Uterus (tissue), 4 donors: ENCODE results near the gene RGPD6. TPM values are rescaled to one million over a fixed set of nuclear protein-coding genes. Genes with fewer than 3 reads are reported as not detected.
"Not testable (repeated sequence)": the region's sequence is repeated elsewhere in the genome, so short reads cannot be mapped to it uniquely, and the experiment has no call there.

ENCODE experiments used
- DNase-seq, 2 donors: peaks; one replicate each; pipeline ENCODE4 v3.0.0-alpha.2; 2019 to 2020
- H3K27ac ChIP-seq, 2 donors: fragments of 200-600 bp; sonication (generic); 1 replicate in 1 of 2; 2 replicates in 1 of 2; pipeline ENCODE4 v1.5.1; 2016 to 2018
- H3K27me3 ChIP-seq, 2 donors: fragments of 200-600 bp; sonication (generic); one replicate each; pipeline ENCODE4 v1.5.1; 2018 to 2019; ENCODE audit warnings: control low read depth in 1 of 2
- H3K36me3 ChIP-seq, 2 donors: fragments of 200-600 bp; sonication (generic); one replicate each; pipeline ENCODE4 v1.5.1; 2019; ENCODE audit warnings: control low read depth in 1 of 2
- H3K4me1 ChIP-seq, 2 donors: fragments of 200-600 bp; sonication (generic); one replicate each; pipeline ENCODE4 v1.5.1; 2018 to 2019; ENCODE audit warnings: control low read depth in 1 of 2
- H3K4me3 ChIP-seq, 2 donors: fragments of 200-600 bp; sonication (generic); 1 replicate in 1 of 2; 2 replicates in 1 of 2; pipeline ENCODE4 v1.5.1; 2018 to 2019; ENCODE audit warnings: mild to moderate bottlenecking in 1 of 2
- H3K9me3 ChIP-seq, 2 donors: fragments of 200-600 bp; sonication (generic); one replicate each; pipeline ENCODE4 v1.5.1; 2019; ENCODE audit warnings: control low read depth in 1 of 2
- intact Hi-C: fragments of 100-400 bp; cut with DNase I; formaldehyde crosslinking; loops from one replicate; pipeline ENCODE4 v1.15.1; 2023; ENCODE audit warnings: low total_unique reads
- small RNA-seq: library from RNA; depleted of rRNA; stranded (forward); fragments of <200 nt; gene quantifications from one replicate; pipeline ENCODE3, GENCODE V24; 2016
- total RNA-seq, 4 donors: library from RNA; depleted of rRNA in 3 of 4; stranded (reverse); fragments of >200 nt in 3 of 4; gene quantifications; one replicate each; pipeline versions ENCODE4 v1.1.0 to v1.2.4, GENCODE V29; 2014 to 2023
- donor health status: DM: yes; HTN: yes; CAD: no.

Gene RGPD6
- total RNA-seq, 4 donors from 2014 or later: 47.1 to 142 (median 89.1) TPM

DNA sequence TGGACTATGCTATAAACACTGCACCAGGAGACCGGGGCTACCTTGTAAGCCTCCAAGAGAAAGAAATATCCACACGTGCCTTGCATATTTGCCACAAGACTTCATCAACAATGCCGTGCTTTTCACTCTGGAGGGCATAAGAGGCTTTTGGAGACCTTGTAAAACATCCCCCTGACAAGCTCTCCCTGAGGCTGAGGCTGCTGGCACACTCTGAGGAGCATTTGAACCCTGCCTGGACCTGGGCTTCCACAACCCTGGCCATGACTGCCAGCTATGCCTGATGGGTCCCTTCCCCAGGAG, 104.0 kb downstream of the RGPD6 start:
- H3K36me3 ChIP-seq, intact Hi-C loops, H3K9me3 ChIP-seq, H3K4me3 ChIP-seq, DNase-seq, H3K4me1 ChIP-seq, H3K27me3 ChIP-seq, H3K27ac ChIP-seq: not testable (repeated sequence)

DNA sequence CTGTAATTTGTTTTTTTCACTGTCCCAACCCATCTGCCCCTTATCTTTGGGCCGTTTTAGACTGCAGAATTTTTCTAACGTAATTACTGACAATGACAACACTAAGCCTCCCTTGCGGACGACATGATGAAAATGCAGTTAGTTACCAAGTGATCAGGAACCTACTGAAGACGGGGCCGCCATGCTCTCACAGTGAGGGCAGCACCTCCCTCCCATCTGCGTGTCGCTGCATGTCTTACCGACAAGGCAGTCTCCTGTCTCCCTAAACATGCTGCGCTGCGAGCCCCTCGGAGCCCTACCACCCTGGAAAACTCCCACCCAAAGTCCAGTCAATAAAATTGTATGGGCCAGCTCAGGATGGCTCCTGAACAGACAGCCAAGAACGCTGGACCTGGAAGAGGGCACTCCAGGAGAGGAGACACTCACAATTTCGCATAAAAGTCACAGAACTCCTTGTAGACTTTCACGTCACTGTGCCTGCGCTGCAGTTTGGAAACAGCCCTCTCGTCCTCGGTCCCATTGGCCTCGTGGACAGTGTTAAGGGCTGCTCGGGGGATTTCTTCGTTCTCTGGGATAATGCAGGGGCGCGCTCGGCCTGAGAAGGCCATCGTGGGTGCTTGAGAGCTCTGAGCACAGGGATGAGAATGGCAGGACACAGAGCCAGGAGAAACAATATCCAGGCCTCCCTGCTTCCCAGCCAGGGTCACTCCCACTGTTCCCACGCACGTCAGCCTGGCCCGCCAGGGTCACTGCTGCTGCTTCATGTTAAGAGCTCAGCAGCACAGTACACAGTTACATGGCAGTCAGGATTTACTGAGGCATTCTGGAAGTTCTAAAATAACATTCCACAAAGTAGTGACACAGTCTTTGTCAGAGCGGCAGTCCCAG, 104.6 kb downstream of the RGPD6 start, which contains the start of gene LIMS4:
Gene LIMS4, minus strand, starts transcription at position 646 of the 888 bp plus-strand sequence. Its CDS starts 38 bp downstream, at position 608.
- H3K27me3 ChIP-seq, DNase-seq, H3K27ac ChIP-seq, intact Hi-C loops, H3K36me3 ChIP-seq, H3K4me3 ChIP-seq, H3K4me1 ChIP-seq, H3K9me3 ChIP-seq: not testable (repeated sequence)

DNA sequence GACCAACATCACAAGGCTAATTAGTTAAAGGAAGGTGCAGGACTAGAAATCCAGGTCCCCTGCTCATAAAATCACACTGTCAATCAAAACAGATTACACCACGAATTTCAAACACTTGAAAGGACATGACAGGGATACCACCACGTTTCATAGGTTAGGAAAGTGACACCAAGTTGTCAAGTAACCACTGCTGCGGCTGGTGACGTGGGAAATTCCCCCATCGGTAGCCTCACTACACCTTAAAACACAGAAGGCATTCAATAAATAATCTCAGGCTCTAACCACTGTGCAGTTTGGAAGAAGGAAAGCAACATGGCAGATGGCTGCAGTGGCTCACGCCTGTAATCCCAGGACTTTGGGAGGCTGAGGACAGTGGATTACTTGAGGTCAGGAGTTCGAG, 108.1 kb downstream of the RGPD6 start:
- H3K36me3 ChIP-seq, H3K4me1 ChIP-seq, intact Hi-C loops, H3K27me3 ChIP-seq, H3K9me3 ChIP-seq, H3K4me3 ChIP-seq, H3K27ac ChIP-seq, DNase-seq: not testable (repeated sequence)

DNA sequence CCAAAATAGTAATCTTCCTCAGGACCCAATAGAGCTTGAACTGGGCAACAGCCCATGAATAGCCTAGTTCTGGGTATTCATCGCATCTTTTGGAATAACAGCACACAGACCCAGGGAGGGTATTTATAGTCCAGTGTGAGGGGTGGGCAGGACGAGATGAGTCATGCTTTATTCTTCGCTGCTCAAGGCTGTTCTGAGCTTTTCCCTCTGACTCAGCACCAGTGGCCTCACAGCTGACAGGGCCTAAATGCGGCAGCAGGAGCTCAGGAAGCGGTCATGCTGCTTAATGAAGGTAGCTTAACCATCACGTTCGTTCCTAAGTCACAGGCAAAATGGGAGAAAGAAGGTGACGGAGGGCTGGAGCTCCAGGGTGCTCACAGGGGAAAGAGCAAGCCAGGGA, 111.7 kb downstream of the RGPD6 start:
- H3K4me1 ChIP-seq, H3K9me3 ChIP-seq, H3K4me3 ChIP-seq, H3K27me3 ChIP-seq, DNase-seq, H3K36me3 ChIP-seq, H3K27ac ChIP-seq, intact Hi-C loops: not testable (repeated sequence)

Small RNAs within 50 kb of the gene (small RNA-seq; reads per million reads assigned to genes)
- not detected for gene AC108938.1

Other genes starting within 250 kb of the RGPD6 start
- 10 to 100 TPM in 1 of 4 donors, 1 to 10 TPM in 2, not detected in 1; 5.6 to 11.3 (median 6.4) TPM for gene LIMS4, start 104.4 kb downstream of the RGPD6 start, total RNA-seq
- gene BUB1, start 100.8 kb upstream of the RGPD6 start, total RNA-seq: 10 to 100 TPM in 1 of 4 donors, 1 to 10 TPM in 1, under 1 TPM in 1, not detected in 1; 0.67 to 29.0 (median 1.2) TPM
- gene ACOXL, start 155.4 kb upstream of the RGPD6 start, total RNA-seq: under 1 TPM in 2 of 4 donors, not detected in 2; 0.18 to 0.41 TPM